ENCODE results near the gene PHC3.

PHC3 gene

GRCh38 chr3:170222647-170223541 is 41.4 kb upstream of the PHC3 start:
- no peak for TF ChIP-seq CTCF (IDR thresholded peaks at IDR 0.05)
- H3K27me3 Mint-ChIP-seq (ENCODE audit: low read depth, poor library complexity) = no peaks in the 10 kb centered on the region
- H3K36me3 Mint-ChIP-seq (ENCODE audit: low read depth) = peaks cover 4% of the 10 kb centered on the region
- H3K4me1 Mint-ChIP-seq = peaks cover 43% of the 10 kb centered on the region
- no peak for DNase-seq
- H3K27ac Mint-ChIP-seq = peak overlapping the region; percentile 97
- H3K9me3 Mint-ChIP-seq = peaks cover 6% of the 10 kb centered on the region
- peak overlapping the region; percentile 96 for H3K4me3 Mint-ChIP-seq

DNA sequence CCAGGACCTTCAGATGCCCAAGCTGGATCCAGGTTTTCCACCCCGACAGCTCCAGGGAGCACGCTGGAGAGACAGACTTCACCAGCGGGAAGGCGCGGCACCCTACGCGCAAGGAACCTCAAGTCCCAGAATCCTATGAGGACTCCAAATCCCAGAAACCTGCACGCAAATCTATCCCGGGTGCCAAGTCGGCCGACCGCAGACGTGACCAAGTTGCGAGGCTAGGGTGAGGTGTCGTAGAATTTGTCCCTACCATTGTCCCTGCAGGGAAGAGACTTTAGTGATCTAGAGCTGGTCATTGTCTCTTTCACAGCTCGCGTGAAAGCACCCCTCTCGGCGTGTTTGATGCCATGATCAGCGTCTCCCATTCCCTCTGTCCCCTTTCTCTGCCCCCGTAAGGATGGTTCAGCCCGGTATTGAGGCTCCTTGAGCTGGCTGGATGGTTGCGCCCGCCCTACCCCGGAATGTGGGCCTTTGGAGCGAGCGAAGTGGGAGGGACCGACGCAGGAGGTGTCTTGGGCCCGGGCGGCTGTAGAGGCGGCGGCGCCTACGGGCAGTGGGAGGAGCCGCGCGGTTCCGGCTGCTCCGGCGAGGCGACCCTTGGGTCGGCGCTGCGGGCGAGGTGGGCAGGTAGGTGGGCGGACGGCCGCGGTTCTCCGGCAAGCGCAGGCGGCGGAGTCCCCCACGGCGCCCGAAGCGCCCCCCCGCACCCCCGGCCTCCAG is 40.6 kb upstream of the PHC3 start, which contains the start of gene PRKCI:
TSS of gene PRKCI (plus strand) at position 501 of the 723 bp plus-strand sequence. CDS start 246 bp downstream, outside the sequence.
- DNase-seq = peak; percentile 94
- TF ChIP-seq CTCF (IDR thresholded peaks at IDR 0.05) = no peak
- H3K4me1 Mint-ChIP-seq = peaks cover 35% of the 10 kb centered on the region
- no peaks in the 10 kb centered on the region for H3K27me3 Mint-ChIP-seq (ENCODE audit: low read depth, poor library complexity)
- peak within 1 kb of the TSS; percentile 100 for H3K27ac Mint-ChIP-seq
- H3K4me3 Mint-ChIP-seq = peak within 1 kb of the TSS; percentile 96
- no peaks in the 10 kb centered on the region for H3K36me3 Mint-ChIP-seq (ENCODE audit: low read depth)
- H3K9me3 Mint-ChIP-seq = peaks cover 9% of the 10 kb centered on the region

DNA sequence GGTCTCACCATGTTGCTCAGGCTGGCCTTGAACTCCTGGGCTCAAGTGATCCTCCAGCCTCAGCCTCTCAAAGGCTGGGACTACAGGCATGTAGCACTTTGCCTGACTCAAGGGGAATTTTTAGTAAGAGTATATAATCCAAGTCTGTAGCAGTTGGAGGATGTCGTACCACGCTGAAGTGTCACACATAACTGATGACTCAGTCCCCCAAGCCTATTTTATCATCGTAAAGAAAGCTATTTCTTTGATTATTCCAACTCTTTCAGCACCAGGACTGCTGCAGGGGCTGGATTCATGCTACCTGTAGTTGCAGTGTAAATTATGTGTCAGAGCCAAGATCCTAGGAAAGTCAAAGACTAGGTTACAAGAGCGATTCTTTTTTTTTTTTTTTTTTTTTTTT is 39.3 kb upstream of the PHC3 start:
- no peak for TF ChIP-seq CTCF (IDR thresholded peaks at IDR 0.05)
- Mint-ChIP-seq H3K9me3 (peaks cover 15% of the 10 kb centered on the region), H3K4me3 (peak overlapping the region; percentile 47), H3K27ac (no peak overlapping the region), H3K27me3 (ENCODE audit: low read depth, poor library complexity) (no peaks in the 10 kb centered on the region), H3K36me3 (ENCODE audit: low read depth) (no peaks in the 10 kb centered on the region), H3K4me1 (peaks cover 28% of the 10 kb centered on the region)
- no peak for DNase-seq

DNA sequence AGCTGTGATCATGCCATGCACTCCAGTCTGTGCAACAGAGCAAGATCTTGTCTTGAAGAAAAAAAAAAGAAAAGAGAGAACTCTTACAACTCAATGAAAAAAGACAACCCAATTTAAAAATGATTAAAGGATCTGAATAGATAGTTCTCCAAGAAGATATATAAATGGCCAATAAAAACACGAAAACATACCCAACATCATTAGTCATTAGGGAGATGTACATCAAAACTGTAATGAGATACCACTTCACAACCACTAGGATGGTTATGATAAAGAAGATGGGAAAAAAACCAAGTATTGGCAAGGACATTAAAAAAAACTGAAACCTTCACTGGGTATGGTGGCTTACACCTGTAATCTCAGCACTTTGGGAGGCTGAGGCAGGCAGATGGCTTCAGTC is 38.3 kb upstream of the PHC3 start:
- Mint-ChIP-seq H3K36me3 (ENCODE audit: low read depth) (no peaks in the 10 kb centered on the region), H3K27ac (no peak overlapping the region), H3K4me1 (peaks cover 22% of the 10 kb centered on the region), H3K9me3 (peaks cover 19% of the 10 kb centered on the region), H3K4me3 (no peak overlapping the region), H3K27me3 (ENCODE audit: low read depth, poor library complexity) (no peaks in the 10 kb centered on the region)
- TF ChIP-seq CTCF (IDR thresholded peaks at IDR 0.05) = no peak
- no peak for DNase-seq

- Mint-ChIP-seq H3K36me3 (ENCODE audit: low read depth) (peaks cover 6% of the 10 kb centered on the region), H3K27ac (no peak overlapping the region), H3K9me3 (peaks cover 33% of the 10 kb centered on the region), H3K4me1 (no peaks in the 10 kb centered on the region), H3K27me3 (ENCODE audit: low read depth, poor library complexity) (no peaks in the 10 kb centered on the region), H3K4me3 (no peak overlapping the region)
- no peak for DNase-seq
- TF ChIP-seq CTCF (IDR thresholded peaks at IDR 0.05) = no peak
Measured at GRCh38 chr3:170211668-170212067, 30.1 kb upstream of the PHC3 start.
